Fibroblast of skin of abdomen (primary cell): ENCODE data around the gene HECTD4.
A peak's percentile ranks its signal among the peaks of the same experiment; 100 is the strongest.

Experiments
- DNase-seq: peaks from one replicate; pipeline ENCODE4 v3.0.0-alpha.2; 2013

Gene HECTD4

GRCh38 chr12:112207397-112207924 is 174.8 kb downstream of the HECTD4 start:
- DNase-seq: no peak

GRCh38 chr12:112206944-112207343 is 175.3 kb downstream of the HECTD4 start:
- DNase-seq: no peak

- no peak for DNase-seq
Observed at GRCh38 chr12:112199136-112199535, 183.1 kb downstream of the HECTD4 start.

GRCh38 chr12:112198120-112198733 is 184.0 kb downstream of the HECTD4 start:
- peak; percentile 54 for DNase-seq

- DNase-seq: no peak
Observed at GRCh38 chr12:112196196-112196875, 185.9 kb downstream of the HECTD4 start.

- DNase-seq: no peak
Observed at GRCh38 chr12:112194601-112195247, 187.5 kb downstream of the HECTD4 start.

GRCh38 chr12:112192475-112192874 is 189.8 kb downstream of the HECTD4 start:
- no peak for DNase-seq

- peak; percentile 6 for DNase-seq
Observed at GRCh38 chr12:112191840-112192321, 190.3 kb downstream of the HECTD4 start.

- DNase-seq: no peak
Observed at GRCh38 chr12:112191201-112191600, 191.0 kb downstream of the HECTD4 start.

GRCh38 chr12:112190231-112191025 is 191.8 kb downstream of the HECTD4 start:
- DNase-seq: no peak

- DNase-seq: no peak
Observed at GRCh38 chr12:112188130-112188830, 194.0 kb downstream of the HECTD4 start.

GRCh38 chr12:112185093-112185923 is 196.9 kb downstream of the HECTD4 start:
- no peak for DNase-seq

- DNase-seq: no peak
Observed at GRCh38 chr12:112184056-112184887, 198.0 kb downstream of the HECTD4 start.

- no peak for DNase-seq
Observed at GRCh38 chr12:112183141-112184021, 198.8 kb downstream of the HECTD4 start.

GRCh38 chr12:112182499-112182898 is 199.7 kb downstream of the HECTD4 start:
- DNase-seq: no peak

- no peak for DNase-seq
Observed at GRCh38 chr12:112180422-112180821, 201.8 kb downstream of the HECTD4 start.

GRCh38 chr12:112179916-112180315 is 202.3 kb downstream of the HECTD4 start:
- DNase-seq: no peak

- no peak for DNase-seq
Observed at GRCh38 chr12:112179341-112179740, 202.9 kb downstream of the HECTD4 start.

- no peak for DNase-seq
Observed at GRCh38 chr12:112178796-112179195, 203.4 kb downstream of the HECTD4 start.
